ENCODE measurements around the gene ZNF263. TPM values are rescaled to one million over a fixed set of nuclear protein-coding genes. Genes with fewer than 3 reads are reported as not detected.

The ZNF263 gene
- total and polyA plus RNA-seq, 7 donors: 9.7 to 51.3 (median 27.5) TPM

DNA sequence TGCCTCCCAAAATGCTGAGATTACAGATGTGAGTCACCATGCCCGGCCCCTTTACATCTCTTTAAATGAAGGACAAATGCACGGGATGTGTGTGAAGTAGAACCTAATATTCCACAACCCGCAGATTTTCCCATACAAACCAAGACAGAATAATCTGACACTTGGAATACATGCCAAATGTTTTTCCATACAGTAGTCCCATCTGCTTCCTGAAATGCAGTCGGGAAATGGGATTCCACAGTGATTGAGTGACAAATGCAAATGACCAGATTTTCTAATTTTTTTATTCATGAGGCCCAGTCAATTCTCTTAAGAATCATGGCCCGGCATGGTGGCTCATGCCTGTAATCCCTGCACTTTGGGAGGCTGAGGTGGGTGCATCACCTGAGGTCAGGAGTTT is 41.5 kb upstream of the ZNF263 start:
- Histone ChIP-seq H3K27ac (no peak overlapping the region), H3K4me1 (no peaks in the 10 kb centered on the region), H3K36me3 (no peaks in the 10 kb centered on the region), H3K27me3 (no peaks in the 10 kb centered on the region), H3K9me3 (no peaks in the 10 kb centered on the region), H3K4me3 (no peak overlapping the region)
- 79 to 83% methylated on average over 5 of the region's 5 CpGs for WGBS, 2 donors
- TF ChIP-seq POLR2A (IDR thresholded peaks at IDR 0.05) (no peak), EP300 (IDR thresholded peaks at IDR 0.05) (no peak), POLR2AphosphoS5 (IDR thresholded peaks at IDR 0.05) (no peak)
- TF ChIP-seq, protein P1, sequence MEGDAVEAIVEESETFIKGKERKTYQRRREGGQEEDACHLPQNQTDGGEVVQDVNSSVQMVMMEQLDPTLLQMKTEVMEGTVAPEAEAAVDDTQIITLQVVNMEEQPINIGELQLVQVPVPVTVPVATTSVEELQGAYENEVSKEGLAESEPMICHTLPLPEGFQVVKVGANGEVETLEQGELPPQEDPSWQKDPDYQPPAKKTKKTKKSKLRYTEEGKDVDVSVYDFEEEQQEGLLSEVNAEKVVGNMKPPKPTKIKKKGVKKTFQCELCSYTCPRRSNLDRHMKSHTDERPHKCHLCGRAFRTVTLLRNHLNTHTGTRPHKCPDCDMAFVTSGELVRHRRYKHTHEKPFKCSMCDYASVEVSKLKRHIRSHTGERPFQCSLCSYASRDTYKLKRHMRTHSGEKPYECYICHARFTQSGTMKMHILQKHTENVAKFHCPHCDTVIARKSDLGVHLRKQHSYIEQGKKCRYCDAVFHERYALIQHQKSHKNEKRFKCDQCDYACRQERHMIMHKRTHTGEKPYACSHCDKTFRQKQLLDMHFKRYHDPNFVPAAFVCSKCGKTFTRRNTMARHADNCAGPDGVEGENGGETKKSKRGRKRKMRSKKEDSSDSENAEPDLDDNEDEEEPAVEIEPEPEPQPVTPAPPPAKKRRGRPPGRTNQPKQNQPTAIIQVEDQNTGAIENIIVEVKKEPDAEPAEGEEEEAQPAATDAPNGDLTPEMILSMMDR (IDR thresholded peaks at IDR 0.05): no peak
- DNase-seq: no peak
- intact Hi-C loops (cut with DNase I): no loop called here

DNA sequence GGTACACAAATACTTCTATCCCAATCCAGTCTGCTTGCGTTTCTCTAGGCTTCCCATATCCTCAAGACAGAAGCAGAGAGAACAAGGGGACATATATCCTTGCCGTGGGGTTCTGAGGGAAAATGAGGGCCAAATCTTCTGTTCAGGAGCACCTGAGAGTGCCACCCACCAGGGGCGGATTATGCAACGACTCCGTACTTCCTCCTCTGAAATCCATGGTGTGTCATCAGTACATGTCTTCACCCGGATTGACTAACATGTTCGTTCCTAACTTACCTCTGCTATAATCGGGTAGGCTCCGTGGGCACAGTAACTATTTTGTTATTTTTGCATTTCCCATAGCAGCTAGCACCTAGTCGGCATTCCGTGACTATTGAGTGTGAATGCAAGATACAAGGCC is 40.6 kb upstream of the ZNF263 start:
- H3K4me1 ChIP-seq: no peaks in the 10 kb centered on the region
- TF ChIP-seq POLR2AphosphoS5 (IDR thresholded peaks at IDR 0.05): no peak
- 85 to 92% methylated on average over 11 of the region's 11 CpGs for WGBS, 2 donors
- no peak overlapping the region for H3K4me3 ChIP-seq
- no peaks in the 10 kb centered on the region for H3K27me3 ChIP-seq
- intact Hi-C loops (cut with DNase I): no loop called here
- H3K27ac ChIP-seq: no peak overlapping the region
- H3K36me3 ChIP-seq: no peaks in the 10 kb centered on the region
- no peak for DNase-seq
- H3K9me3 ChIP-seq: no peaks in the 10 kb centered on the region

- TF ChIP-seq POLR2AphosphoS5 (IDR thresholded peaks at IDR 0.05): no peak
- TF ChIP-seq, protein P1 (IDR thresholded peaks at IDR 0.05): no peak
- TF ChIP-seq POLR2A (IDR thresholded peaks at IDR 0.05): no peak
- no peak for TF ChIP-seq EP300 (IDR thresholded peaks at IDR 0.05)
- Histone ChIP-seq H3K27me3 (no peaks in the 10 kb centered on the region), H3K36me3 (no peaks in the 10 kb centered on the region), H3K9me3 (no peaks in the 10 kb centered on the region), H3K4me3 (no peak overlapping the region), H3K27ac (no peak overlapping the region), H3K4me1 (no peaks in the 10 kb centered on the region)
- no peak for DNase-seq
- 66 to 79% methylated on average over 6 of the region's 6 CpGs for WGBS, 2 donors
- intact Hi-C loops (cut with DNase I): no loop called here
Measured at GRCh38 chr16:3243882-3244281, 39.4 kb upstream of the ZNF263 start.

DNA sequence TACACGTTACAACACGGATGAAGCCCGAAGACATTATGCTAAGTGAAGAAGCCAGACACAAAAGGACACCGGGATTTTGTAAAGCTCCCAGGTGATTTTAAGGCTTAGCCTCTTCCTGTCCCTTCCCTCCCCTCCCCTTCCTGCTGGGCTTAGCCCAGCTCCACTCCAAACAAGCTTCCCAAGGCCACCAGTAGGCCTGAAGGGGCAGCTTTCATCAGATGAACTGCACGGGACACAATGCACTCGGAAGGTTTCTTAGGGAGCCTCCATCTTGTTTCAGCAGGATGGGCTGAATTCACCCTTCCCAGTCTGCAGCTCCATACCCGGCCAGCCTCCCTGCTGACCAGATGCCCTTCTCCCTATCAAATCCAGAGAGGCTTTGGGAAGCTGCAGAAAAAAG is 37.3 kb upstream of the ZNF263 start:
- no peaks in the 10 kb centered on the region for H3K9me3 ChIP-seq
- 80 to 83% methylated on average over 7 of the region's 7 CpGs for WGBS, 2 donors
- intact Hi-C loops (cut with DNase I): no loop called here

DNA sequence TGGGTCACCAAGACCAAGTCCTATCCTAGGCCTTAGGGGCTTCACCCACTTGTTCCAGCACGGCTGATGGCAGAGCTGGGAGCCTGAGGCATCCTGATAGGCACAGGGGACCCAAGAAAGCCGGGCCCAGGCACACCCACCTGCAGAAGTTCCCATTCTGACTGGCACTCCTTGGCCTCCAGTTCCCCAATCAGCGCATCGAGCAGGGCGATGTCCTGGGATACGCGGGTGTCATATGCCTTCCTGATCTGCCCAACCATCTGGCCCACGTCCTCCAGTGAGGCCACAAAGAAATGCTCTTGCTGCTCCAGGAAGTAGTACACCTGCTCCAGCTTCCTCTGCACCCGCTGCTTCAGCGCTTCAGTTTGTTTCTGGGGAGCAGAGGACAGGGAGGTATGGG is 36.4 kb upstream of the ZNF263 start:
- no peak for DNase-seq
- intact Hi-C loops (cut with DNase I): no loop called here
- Histone ChIP-seq H3K36me3 (no peaks in the 10 kb centered on the region), H3K27me3 (no peaks in the 10 kb centered on the region), H3K27ac (no peak overlapping the region), H3K4me3 (no peak overlapping the region), H3K9me3 (no peaks in the 10 kb centered on the region), H3K4me1 (no peaks in the 10 kb centered on the region)
- WGBS, 2 donors: 69 to 84% methylated on average over 10 of the region's 10 CpGs
- TF ChIP-seq POLR2A (IDR thresholded peaks at IDR 0.05): no peak

More for the DNA sequence above, 37.3 kb upstream of the ZNF263 start:
- DNase-seq: no peak
- Histone ChIP-seq H3K4me3 (no peak overlapping the region), H3K27ac (no peak overlapping the region), H3K27me3 (no peaks in the 10 kb centered on the region), H3K36me3 (no peaks in the 10 kb centered on the region), H3K4me1 (no peaks in the 10 kb centered on the region)
- TF ChIP-seq POLR2A (IDR thresholded peaks at IDR 0.05) (no peak), POLR2AphosphoS5 (IDR thresholded peaks at IDR 0.05) (no peak), EP300 (IDR thresholded peaks at IDR 0.05) (no peak)
- TF ChIP-seq, protein P1 (IDR thresholded peaks at IDR 0.05): no peak

DNA sequence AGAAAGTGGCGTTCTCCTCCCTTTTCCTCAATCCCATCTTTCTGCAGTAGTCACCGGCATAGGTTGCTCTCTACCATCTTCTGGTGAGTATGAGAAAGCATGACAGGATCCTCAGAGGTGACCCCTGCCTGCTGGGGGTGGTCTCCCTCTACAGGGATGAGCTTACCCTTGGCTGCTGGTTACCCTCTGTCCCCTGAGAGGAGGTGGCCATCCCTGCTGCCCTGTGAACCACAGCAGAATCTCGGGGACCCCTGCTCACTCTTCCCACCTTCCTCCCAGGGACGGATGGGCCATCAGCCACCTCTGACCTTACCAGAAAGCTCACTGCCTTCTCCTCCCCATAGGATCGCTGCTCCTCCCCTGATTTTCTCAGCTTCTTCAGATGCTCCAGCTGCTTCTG is 34.7 kb upstream of the ZNF263 start:
- intact Hi-C loops (cut with DNase I): no loop called here
- DNase-seq: no peak
- H3K36me3 ChIP-seq: no peaks in the 10 kb centered on the region
- H3K9me3 ChIP-seq: no peaks in the 10 kb centered on the region
- no peaks in the 10 kb centered on the region for H3K4me1 ChIP-seq
- no peak overlapping the region for H3K27ac ChIP-seq
- TF ChIP-seq POLR2A (IDR thresholded peaks at IDR 0.05): no peak
- no peak for TF ChIP-seq EP300 (IDR thresholded peaks at IDR 0.05)
- TF ChIP-seq, protein P1 (IDR thresholded peaks at IDR 0.05): no peak
- TF ChIP-seq POLR2AphosphoS5 (IDR thresholded peaks at IDR 0.05): no peak
- H3K27me3 ChIP-seq: no peaks in the 10 kb centered on the region
- WGBS, 2 donors: 86% methylated on average over 5 of the region's 5 CpGs
- H3K4me3 ChIP-seq: no peak overlapping the region
